Right atrium auricular region (tissue), 2 donors: ENCODE data around the gene PRKCE. TPM values are rescaled to one million over a fixed set of nuclear protein-coding genes. Genes with fewer than 3 reads are reported as not detected.

Experiments used
- DNase-seq: peaks from one replicate; pipeline ENCODE4 v3.0.0-alpha.2; 2019; ENCODE audit warnings: low spot score
- H3K27ac ChIP-seq, 2 donors: fragments of 200-600 bp; sonication (generic); 1 replicate in 1 of 2; 2 replicates in 1 of 2; pipeline ENCODE4 v1.5.1; 2016 to 2019
- H3K27me3 ChIP-seq, 2 donors: fragments of 200-600 bp; sonication (generic); one replicate each; pipeline versions ENCODE4 v1.5.1 to v1.6.0; 2017 to 2019
- H3K36me3 ChIP-seq: fragments of 200-600 bp; sonication (generic); one replicate; pipeline ENCODE4 v1.5.1; 2016
- H3K4me1 ChIP-seq, 2 donors: fragments of 200-600 bp; sonication (generic); one replicate each; pipeline versions ENCODE4 v1.5.1 to v1.6.0; 2017 to 2019
- H3K4me3 ChIP-seq, 2 donors: fragments of 200-600 bp; sonication (generic); 1 replicate in 1 of 2; 2 replicates in 1 of 2; pipeline ENCODE4 v1.5.1; 2017 to 2019; ENCODE audit warnings: mild to moderate bottlenecking in 1 of 2, moderate library complexity in 1 of 2
- H3K9me3 ChIP-seq, 2 donors: fragments of 200-600 bp; sonication (generic); one replicate each; pipeline ENCODE4 v1.5.1; 2019
- CTCF ChIP-seq, 2 donors: fragments of 200-600 bp; sonication (generic); IDR thresholded peaks; one replicate each; pipeline ENCODE4 v1.5.1; 2019; ENCODE audit warnings: antibody characterized with exemption in 2 of 2
- total RNA-seq, 2 donors: library from RNA; depleted of rRNA; stranded (reverse); fragments of >200 nt; gene quantifications; one replicate each; pipeline ENCODE4 v1.1.0, GENCODE V29; 2016

The PRKCE gene
- total RNA-seq, 2 donors from 2014 or later = 7.2 to 11.8 TPM

GRCh38 chr2:46010223-46010924 is 358.9 kb downstream of the PRKCE start:
- Histone ChIP-seq H3K4me1 (no peaks in the 10 kb centered on the region), H3K27ac (no peak overlapping the region), H3K4me3 (no peak overlapping the region), H3K36me3 (peaks cover 6% of the 10 kb centered on the region), H3K27me3 (no peaks in the 10 kb centered on the region), H3K9me3 (no peaks in the 10 kb centered on the region)
- TF ChIP-seq CTCF (IDR thresholded peaks at IDR 0.05) = no peak
- no peak for DNase-seq

GRCh38 chr2:46010925-46011490 is 359.5 kb downstream of the PRKCE start:
- no peaks in the 10 kb centered on the region for H3K27me3 ChIP-seq
- peaks cover 6% of the 10 kb centered on the region for H3K36me3 ChIP-seq
- H3K4me3 ChIP-seq = no peak overlapping the region
- H3K4me1 ChIP-seq = no peaks in the 10 kb centered on the region
- no peak overlapping the region for H3K27ac ChIP-seq
- H3K9me3 ChIP-seq = no peaks in the 10 kb centered on the region
- peak; percentile 43 to 75 for TF ChIP-seq CTCF (IDR thresholded peaks at IDR 0.05)
- no peak for DNase-seq

GRCh38 chr2:46012618-46013240 is 361.3 kb downstream of the PRKCE start:
- Histone ChIP-seq H3K4me3 (no peak overlapping the region), H3K4me1 (no peaks in the 10 kb centered on the region), H3K27me3 (no peaks in the 10 kb centered on the region), H3K27ac (no peak overlapping the region), H3K36me3 (peaks cover 6% of the 10 kb centered on the region), H3K9me3 (no peaks in the 10 kb centered on the region)
- no peak for TF ChIP-seq CTCF (IDR thresholded peaks at IDR 0.05)
- no peak for DNase-seq

- DNase-seq = no peak
- no peaks in the 10 kb centered on the region for H3K36me3 ChIP-seq
- H3K27me3 ChIP-seq = no peaks in the 10 kb centered on the region
- TF ChIP-seq CTCF (IDR thresholded peaks at IDR 0.05) = no peak
- no peak overlapping the region for H3K27ac ChIP-seq
- no peak overlapping the region for H3K4me3 ChIP-seq
- no peaks in the 10 kb centered on the region for H3K4me1 ChIP-seq
- H3K9me3 ChIP-seq = no peaks in the 10 kb centered on the region
Measured at GRCh38 chr2:46013726-46014125, 362.3 kb downstream of the PRKCE start.

- no peaks in the 10 kb centered on the region for H3K4me1 ChIP-seq
- no peaks in the 10 kb centered on the region for H3K9me3 ChIP-seq
- no peak for DNase-seq
- H3K4me3 ChIP-seq = no peak overlapping the region
- H3K36me3 ChIP-seq = no peaks in the 10 kb centered on the region
- H3K27ac ChIP-seq = peak overlapping the region in 1 of 2 donors; percentile 22
- no peak for TF ChIP-seq CTCF (IDR thresholded peaks at IDR 0.05)
- H3K27me3 ChIP-seq = no peaks in the 10 kb centered on the region
Measured at GRCh38 chr2:46014911-46015654, 363.6 kb downstream of the PRKCE start.
